HCT116 (cell line): ENCODE data around the gene TLCD2. TPM values are rescaled to one million over a fixed set of nuclear protein-coding genes. Genes with fewer than 3 reads are reported as not detected.

Experiments
- ATAC-seq: fragments of 200-7000 bp; cut with Tn5 transposase; 2 replicates; pipeline ENCODE4 v1.9.1; 2020; ENCODE audit warnings: mild to moderate bottlenecking, moderate library complexity
- BruUV-seq: library from RNA; stranded (reverse); fragments of 400-500 nt; replicated peaks from 2 replicates; lab custom pipeline; 2021; lab: Mats Ljungman, UMichigan
- CTCF ChIA-PET: fragments of 300-600 bp; sonication (Branson Sonifier 250); formaldehyde crosslinking; loops from one replicate; lab custom pipeline; 2021; ENCODE audit warnings: antibody characterized with exemption; lab: Charles Lee
- POLR2A ChIA-PET: fragments of 300-600, 350-600 bp; sonication (Branson Sonifier 250); formaldehyde crosslinking; loops from one replicate; lab custom pipeline; 2021; ENCODE audit warnings: antibody characterized with exemption; lab: Charles Lee
- RAD21 ChIA-PET, 2 experiments: fragments of 300-600 bp; sonication (Branson Sonifier 250); formaldehyde crosslinking; loops; one replicate each; lab custom pipeline; 2023; ENCODE audit warnings: low total read pairs in 2 of 2; ENCODE audit not compliant: uncharacterized antibody in 2 of 2, unreplicated experiment in 2 of 2, low non-redundant PET in 1 of 2; lab: Charles Lee
- DNase-seq: peaks from one replicate; pipeline ENCODE4 v3.0.0-alpha.2; 2010; ENCODE audit warnings: low read depth, low spot score
- H2AFZ ChIP-seq: fragments of 200-600 bp; shearing (Covaris generic), sonication (generic); 2 replicates; pipeline ENCODE4 v1.6.1; 2017; ENCODE audit warnings: low read depth, mixed run types, mixed read lengths, antibody characterized with exemption, low read length; ENCODE audit not compliant: poor library complexity, severe bottlenecking
- H3K27ac ChIP-seq: 2 replicates; pipeline ENCODE4 v1.5.1; 2012; ENCODE audit warnings: low read depth, low read length
- H3K27me3 ChIP-seq: fragments of 200-600 bp; sonication (generic); 2 replicates; pipeline ENCODE4 v1.6.1; 2016; ENCODE audit warnings: mixed run types, low read length, mixed read lengths; ENCODE audit not compliant: insufficient read depth
- H3K36me3 ChIP-seq, 2 experiments: fragments of 200-500 bp in 1 of 2; fragments of 200-600 bp in 1 of 2; sonication (Bioruptor generic) in 1 of 2; sonication (generic) in 1 of 2; 2 replicates each; pipeline versions ENCODE4 v1.5.1 to v1.6.1; 2014 to 2016; ENCODE audit warnings: low read length in 2 of 2, inconsistent platforms in 1 of 2, mixed read lengths in 1 of 2, mixed run types in 1 of 2; ENCODE audit not compliant: insufficient read depth in 2 of 2, control insufficient read depth in 1 of 2
- H3K4me1 ChIP-seq, 2 experiments: fragments of 200-600 bp in 1 of 2; sonication (generic) in 1 of 2; 2 replicates each; pipeline versions ENCODE4 v1.5.1 to v1.6.1; 2012 to 2017; ENCODE audit warnings: low read length in 2 of 2, inconsistent platforms in 1 of 2, mild to moderate bottlenecking in 1 of 2, mixed read lengths in 1 of 2, mixed run types in 1 of 2, moderate library complexity in 1 of 2; ENCODE audit not compliant: insufficient read depth in 2 of 2, control insufficient read depth in 1 of 2
- H3K4me2 ChIP-seq: fragments of 200-600 bp; sonication (generic); 2 replicates; pipeline ENCODE4 v1.6.1; 2017; ENCODE audit warnings: mixed run types, low read length, mixed read lengths
- H3K4me3 ChIP-seq, 2 experiments: fragments of 200-600 bp in 1 of 2; sonication (generic) in 1 of 2; replicated peaks in 1 of 2; 2 replicates each; pipeline ENCODE4 v1.5.1; 2011 to 2016; ENCODE audit warnings: low read length in 2 of 2, control low read depth in 1 of 2, low read depth in 1 of 2, mild to moderate bottlenecking in 1 of 2, mixed read lengths in 1 of 2, mixed run types in 1 of 2
- H3K79me2 ChIP-seq: fragments of 200-600 bp; sonication (generic); 2 replicates; pipeline ENCODE4 v1.6.1; 2017; ENCODE audit warnings: mild to moderate bottlenecking, mixed run types, low read length, moderate library complexity, mixed read lengths; ENCODE audit not compliant: insufficient read depth
- H3K9ac ChIP-seq: fragments of 200-600 bp; sonication (generic); 2 replicates; pipeline ENCODE4 v1.6.1; 2016; ENCODE audit warnings: low read length, mixed read lengths
- H3K9me2 ChIP-seq: fragments of 200-600 bp; sonication (generic), shearing (Covaris generic); 2 replicates; pipeline ENCODE4 v1.6.1; 2017; ENCODE audit warnings: mixed run types, mild to moderate bottlenecking, moderate library complexity; ENCODE audit not compliant: insufficient read depth
- H3K9me3 ChIP-seq, 2 experiments: fragments of 200-500 bp in 1 of 2; fragments of 200-600 bp in 1 of 2; sonication (Bioruptor generic) in 1 of 2; sonication (generic) in 1 of 2; 2 replicates each; pipeline ENCODE4 v1.6.1; 2014 to 2017; ENCODE audit warnings: low read length in 2 of 2, mixed read lengths in 2 of 2, inconsistent platforms in 1 of 2, low read depth in 1 of 2, mild to moderate bottlenecking in 1 of 2, mixed run types in 1 of 2, moderate library complexity in 1 of 2; ENCODE audit not compliant: control insufficient read depth in 1 of 2, insufficient read depth in 1 of 2
- H4K20me1 ChIP-seq: fragments of 200-600 bp; sonication (generic), shearing (Covaris generic); 2 replicates; pipeline ENCODE4 v1.6.1; 2017; ENCODE audit warnings: mixed run types, mild to moderate bottlenecking, moderate library complexity; ENCODE audit not compliant: insufficient read depth
- ATF3 ChIP-seq: IDR thresholded peaks from 2 replicates; pipeline ENCODE4 v1.6.1; 2012
- CTCF ChIP-seq, 3 experiments: fragments of 200-600 bp in 1 of 3; sonication (generic) in 1 of 3; IDR thresholded peaks in 2 of 3; conservative IDR thresholded peaks in 1 of 3; 2 replicates each; pipeline ENCODE4 v1.5.1; 2012 to 2017; ENCODE audit warnings: low read depth in 2 of 3, low read length in 2 of 3, antibody characterized with exemption in 1 of 3, borderline replicate concordance in 1 of 3, control low read depth in 1 of 3, mild to moderate bottlenecking in 1 of 3, mixed read lengths in 1 of 3, mixed run types in 1 of 3, moderate library complexity in 1 of 3; ENCODE audit not compliant: insufficient read depth in 1 of 3
- EZH2phosphoT487 ChIP-seq: fragments of 200-600 bp; IDR thresholded peaks from 2 replicates; pipeline ENCODE4 v1.6.1; 2018; ENCODE audit warnings: antibody characterized with exemption, borderline replicate concordance
- FOSL1 ChIP-seq: IDR thresholded peaks from 2 replicates; pipeline ENCODE4 v1.6.1; 2012; ENCODE audit warnings: low read depth
- MAX ChIP-seq: IDR thresholded peaks from 2 replicates; pipeline ENCODE4 v1.6.1; 2012
- POLR2A ChIP-seq: IDR thresholded peaks from 2 replicates; pipeline ENCODE4 v1.7.0; 2011; ENCODE audit warnings: borderline replicate concordance; ENCODE audit not compliant: insufficient read depth, insufficient read length; ENCODE audit errors: extremely low read depth
- REST ChIP-seq: IDR thresholded peaks from 2 replicates; pipeline ENCODE4 v1.6.1; 2012; ENCODE audit warnings: low read depth
- SP1 ChIP-seq: IDR thresholded peaks from 2 replicates; pipeline ENCODE4 v1.6.1; 2012; ENCODE audit warnings: low read depth
- SRF ChIP-seq: IDR thresholded peaks from 2 replicates; pipeline ENCODE4 v1.6.1; 2012; ENCODE audit warnings: low read depth
- YY1 ChIP-seq: IDR thresholded peaks from 2 replicates; pipeline ENCODE4 v1.6.1; 2011; ENCODE audit warnings: low read length, low read depth, moderate library complexity, mild to moderate bottlenecking; ENCODE audit not compliant: insufficient replicate concordance; ENCODE audit errors: extremely low read depth
- ZBTB33 ChIP-seq: IDR thresholded peaks from 2 replicates; pipeline ENCODE4 v1.6.1; 2011; ENCODE audit warnings: mild to moderate bottlenecking, low read length, moderate library complexity; ENCODE audit not compliant: insufficient replicate concordance; ENCODE audit errors: extremely low read depth
- intact Hi-C: fragments of 100-400 bp; cut with micrococcal nuclease; formaldehyde crosslinking; loops from 2 replicates; pipeline ENCODE4 v1.10.0; 2022
- total RNA-seq: library from RNA; stranded (reverse); gene quantifications from one replicate; pipeline ENCODE4 v1.2.1, GENCODE V29; 2021; ENCODE audit not compliant: unreplicated experiment

The TLCD2 gene
- total RNA-seq, 1 experiment from 2014 or later, result 1.8 TPM

- ATAC-seq (no peak), DNase-seq (no peak)
- Histone ChIP-seq H3K79me2 (no peaks in the 10 kb centered on the region), H3K27ac (no peak overlapping the region), H3K9me3 (no peaks in the 10 kb centered on the region), H3K4me3 (no peak overlapping the region), H3K4me2 (no peak overlapping the region), H3K9me2 (no peaks in the 10 kb centered on the region), H3K27me3 (no peaks in the 10 kb centered on the region), H3K4me1 (no peaks in the 10 kb centered on the region), H2AFZ (no peak overlapping the region), H3K9ac (no peak overlapping the region), H3K36me3 (no peaks in the 10 kb centered on the region), H4K20me1 (no peaks in the 10 kb centered on the region)
- no TSS peak for BruUV-seq
- TF ChIP-seq ATF3 (no peak), CTCF (IDR thresholded peaks at IDR 0.05 in 2 of 3, conservative IDR thresholded peaks at IDR 0.05 in 1 of 3; ENCODE audit: borderline replicate concordance in 1 of 3, insufficient read depth in 1 of 3, low read depth in 2 of 3, low read length in 2 of 3) (no peak), SRF (no peak), MAX (no peak)
- intact Hi-C loops, result no loop called here
- ChIA-PET RAD21 (no interaction called here), POLR2A (no interaction called here), CTCF (no interaction called here)
Observed at GRCh38 chr17:1743088-1743439, 32.9 kb upstream of the TLCD2 start.

- no TSS peak for BruUV-seq
- Histone ChIP-seq H3K9me2 (no peaks in the 10 kb centered on the region), H3K27ac (no peak within 1 kb of the TSS), H3K4me3 (no peak within 1 kb of the TSS), H3K9me3 (no peaks in the 10 kb centered on the region), H3K36me3 (no peaks in the 10 kb centered on the region), H3K4me2 (no peak within 1 kb of the TSS), H2AFZ (no peak within 1 kb of the TSS), H3K4me1 (no peaks in the 10 kb centered on the region), H4K20me1 (no peaks in the 10 kb centered on the region), H3K27me3 (no peaks in the 10 kb centered on the region), H3K79me2 (no peaks in the 10 kb centered on the region), H3K9ac (no peak within 1 kb of the TSS)
- ChIA-PET CTCF (no interaction called here), POLR2A (no interaction called here), RAD21 (no interaction called here)
- DNase-seq (no peak), ATAC-seq (no peak)
- intact Hi-C loops, result no loop called here
- TF ChIP-seq SP1 (no peak), POLR2A (no peak), FOSL1 (no peak), REST (no peak), YY1 (no peak), EZH2phosphoT487 (no peak), ZBTB33 (no peak)
Observed at GRCh38 chr17:1742371-1743087, 32.4 kb upstream of the TLCD2 start, which contains the start of gene SERPINF2. SERPINF2 (plus strand) TSS chr17:1742871; CDS start chr17:1744996, 2,125 bp downstream.
